DMS79 treated with DMSO at 0.1 percent for 48 hours (cell line): Measurements from ENCODE around the gene SMYD5.
"Not testable (repeated sequence)": the region's sequence is repeated elsewhere in the genome, so short reads cannot be mapped to it uniquely, and the experiment has no call there.

Experiments used
- DNase-seq: peaks from one replicate; lab custom pipeline; 2025; lab: John Stamatoyannopoulos, UW

Gene SMYD5

GRCh38 chr2:73214120-73215035 lies at the start of gene SMYD5:
TSS of gene SMYD5 (plus strand) at chr2:73214245. CDS start at chr2:73214267, 22 bp downstream.
- DNase-seq, result peak; percentile 79

- DNase-seq, result not testable (repeated sequence)
Measured at GRCh38 chr2:73165978-73166377, 48.1 kb upstream of the SMYD5 start.

- DNase-seq, result not testable (repeated sequence)
Measured at GRCh38 chr2:73166813-73167212, 47.2 kb upstream of the SMYD5 start.

- not testable (repeated sequence) for DNase-seq
Measured at GRCh38 chr2:73168348-73168747, 45.7 kb upstream of the SMYD5 start.

- DNase-seq, result not testable (repeated sequence)
Measured at GRCh38 chr2:73170341-73170740, 43.7 kb upstream of the SMYD5 start.

- no peak for DNase-seq
Measured at GRCh38 chr2:73172963-73173362, 41.1 kb upstream of the SMYD5 start.

GRCh38 chr2:73173781-73174180 lies 40.3 kb upstream of the SMYD5 start:
- no peak for DNase-seq

GRCh38 chr2:73174244-73174643 lies 39.8 kb upstream of the SMYD5 start:
- no peak for DNase-seq

GRCh38 chr2:73174941-73175662 lies 38.9 kb upstream of the SMYD5 start:
- no peak for DNase-seq

GRCh38 chr2:73175663-73176204 lies 38.3 kb upstream of the SMYD5 start:
- peak; percentile 33 for DNase-seq

- no peak for DNase-seq
Measured at GRCh38 chr2:73176205-73176880, 37.7 kb upstream of the SMYD5 start.

- DNase-seq, result peak; percentile 81
Measured at GRCh38 chr2:73176881-73177644, 37.0 kb upstream of the SMYD5 start.

- no peak for DNase-seq
Measured at GRCh38 chr2:73177645-73178255, 36.3 kb upstream of the SMYD5 start.

GRCh38 chr2:73185965-73186364 lies 28.1 kb upstream of the SMYD5 start:
- no peak for DNase-seq

GRCh38 chr2:73187549-73187948 lies 26.5 kb upstream of the SMYD5 start:
- no peak for DNase-seq

- DNase-seq, result no peak
Measured at GRCh38 chr2:73197579-73197978, 16.5 kb upstream of the SMYD5 start.

- not testable (repeated sequence) for DNase-seq
Measured at GRCh38 chr2:73200281-73200680, 13.8 kb upstream of the SMYD5 start.

GRCh38 chr2:73202156-73203054 lies 11.6 kb upstream of the SMYD5 start, which contains the start of gene NOTO:
TSS of gene NOTO (plus strand) at chr2:73202574. CDS start at chr2:73202667, 93 bp downstream.
- DNase-seq, result no peak

- peak; percentile 50 for DNase-seq
Measured at GRCh38 chr2:73203055-73203681, 10.9 kb upstream of the SMYD5 start.
